ENCODE data around the gene ENPP3.

DNA sequence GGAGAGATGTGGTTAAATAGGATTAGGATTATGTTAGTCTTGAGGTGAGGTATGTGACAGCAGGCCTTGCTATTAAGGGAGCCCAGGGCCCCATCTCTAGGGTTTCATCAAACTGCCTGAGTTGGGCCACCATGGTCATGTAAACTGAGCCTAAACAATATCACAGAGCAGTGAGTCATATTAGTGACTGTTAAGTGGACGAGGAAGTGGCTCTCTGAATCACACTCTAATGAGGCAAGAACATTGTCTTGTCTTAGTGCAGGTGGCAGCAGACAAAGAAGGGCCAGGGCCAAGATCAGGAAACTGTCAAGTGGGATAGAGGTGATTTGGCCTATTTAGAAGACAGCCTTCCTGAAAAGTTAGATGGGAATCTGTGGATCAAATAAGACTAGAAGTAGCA lies 23.1 kb downstream of the ENPP3 start:
- no peak for TF ChIP-seq POLR2A (IDR thresholded peaks at IDR 0.05; ENCODE audit: low read depth, low read length)
- TF ChIP-seq ATF7 (IDR thresholded peaks at IDR 0.05; ENCODE audit: low read depth) = no peak
- no peak for TF ChIP-seq BRCA1 (IDR thresholded peaks at IDR 0.05; ENCODE audit: low read depth, low read length)
- TF ChIP-seq RELB (IDR thresholded peaks at IDR 0.05; ENCODE audit: low read depth) = no peak

Measured in GM12878 (cell line).